Left lung (tissue), 10 donors: Measurements from ENCODE around the gene LRRC52. TPM values are rescaled to one million over a fixed set of nuclear protein-coding genes. Genes with fewer than 3 reads are reported as not detected.
"Not testable (repeated sequence)": the region's sequence is repeated elsewhere in the genome, so short reads cannot be mapped to it uniquely, and the experiment has no call there.

Experiments used
- ATAC-seq: fragments of 200-7000 bp; cut with Tn5 transposase; one replicate; pipeline ENCODE4 v1.9.1; 2020; ENCODE audit warnings: moderate library complexity
- DNase-seq, 4 donors: peaks; one replicate each; pipeline ENCODE4 v3.0.0-alpha.2; 2013 to 2020
- H3K27ac ChIP-seq, 2 donors: fragments of 200-600 bp; sonication (generic) in 1 of 2; one replicate each; pipeline versions ENCODE4 v1.5.0 to v1.8.0; 2020 to 2021
- H3K27me3 ChIP-seq, 2 donors: fragments of 200-600 bp; sonication (generic) in 1 of 2; one replicate each; pipeline versions ENCODE4 v1.5.0 to v1.8.0; 2020 to 2021
- H3K36me3 ChIP-seq, 2 donors: fragments of 200-600 bp; sonication (generic) in 1 of 2; one replicate each; pipeline versions ENCODE4 v1.5.0 to v1.8.0; 2020 to 2021
- H3K4me1 ChIP-seq, 2 donors: fragments of 200-600 bp; one replicate each; pipeline ENCODE4 v1.8.0; 2021
- H3K4me3 ChIP-seq, 2 donors: fragments of 200-600 bp; sonication (generic) in 1 of 2; one replicate each; pipeline versions ENCODE4 v1.5.0 to v1.8.0; 2020 to 2021; ENCODE audit warnings: mild to moderate bottlenecking in 1 of 2
- H3K9me3 ChIP-seq, 2 donors: fragments of 200-600 bp; sonication (generic) in 1 of 2; one replicate each; pipeline versions ENCODE4 v1.5.0 to v1.8.0; 2020 to 2021
- intact Hi-C, 2 donors: fragments of 100-400 bp; cut with DNase I; formaldehyde crosslinking; loops; one replicate each; pipeline versions ENCODE4 v1.11.2 to v1.14.2; 2022
- polyA plus RNA-seq, 6 donors: library from polyadenylated mRNA; unstranded; fragments of 120-200 nt; gene quantifications; one replicate each; pipeline ENCODE4 v1.2.1, GENCODE V29; 2013; ENCODE audit not compliant: insufficient read length in 6 of 6
- total RNA-seq, 2 donors: library from RNA; stranded (reverse); fragmentation: NEBNext Ultra II Directional; extraction: Animal tissue kit (Norgen Biotek cat#: 25700); gene quantifications; one replicate each; pipeline ENCODE4 v1.2.1, GENCODE V29; 2021
- TF ChIP-seq, protein P1 (sequence below), 2 donors: fragments of 200-600 bp; sonication (generic) in 1 of 2; IDR thresholded peaks; one replicate each; pipeline versions ENCODE4 v1.5.0 to v1.8.0; 2021; ENCODE audit warnings: antibody characterized with exemption in 2 of 2
- donor health status: DM: no; HTN: yes; CAD: no.
- donor health status: DM: no; HTN: no; CAD: no.

Gene LRRC52
- total and polyA plus RNA-seq, 8 donors = not detected

- Histone ChIP-seq H3K4me3 (no peak overlapping the region), H3K27me3 (no peaks in the 10 kb centered on the region)
Measured at GRCh38 chr1:165580931-165581871, 37.4 kb downstream of the LRRC52 start.

DNA sequence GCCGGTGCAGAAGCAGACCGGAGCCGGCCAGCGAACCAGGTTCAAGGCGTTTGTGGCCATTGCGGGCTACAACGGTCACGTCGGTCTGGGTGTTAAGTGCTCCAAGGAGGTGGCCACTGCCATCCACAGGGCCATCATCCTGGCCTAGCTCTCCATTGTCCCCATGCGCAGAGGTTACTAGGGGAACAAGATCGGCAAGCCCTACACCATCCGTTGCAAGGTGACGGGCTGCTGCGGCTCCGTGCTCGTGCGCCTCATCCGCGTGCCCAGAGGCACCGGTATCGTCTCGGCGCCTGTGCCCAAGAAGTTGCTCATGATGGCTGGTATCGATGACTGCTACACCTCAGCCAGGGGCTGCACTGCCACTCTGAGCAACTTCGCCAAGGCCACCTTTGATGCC lies 38.1 kb downstream of the LRRC52 start:
- Histone ChIP-seq H3K27ac (no peak overlapping the region), H3K9me3 (no peaks in the 10 kb centered on the region), H3K36me3 (no peaks in the 10 kb centered on the region), H3K4me1 (no peaks in the 10 kb centered on the region), H3K27me3 (no peaks in the 10 kb centered on the region), H3K4me3 (no peak overlapping the region)
- ATAC-seq (no peak), DNase-seq (no peak)
- intact Hi-C loops = no loop called here
- TF ChIP-seq, protein P1, sequence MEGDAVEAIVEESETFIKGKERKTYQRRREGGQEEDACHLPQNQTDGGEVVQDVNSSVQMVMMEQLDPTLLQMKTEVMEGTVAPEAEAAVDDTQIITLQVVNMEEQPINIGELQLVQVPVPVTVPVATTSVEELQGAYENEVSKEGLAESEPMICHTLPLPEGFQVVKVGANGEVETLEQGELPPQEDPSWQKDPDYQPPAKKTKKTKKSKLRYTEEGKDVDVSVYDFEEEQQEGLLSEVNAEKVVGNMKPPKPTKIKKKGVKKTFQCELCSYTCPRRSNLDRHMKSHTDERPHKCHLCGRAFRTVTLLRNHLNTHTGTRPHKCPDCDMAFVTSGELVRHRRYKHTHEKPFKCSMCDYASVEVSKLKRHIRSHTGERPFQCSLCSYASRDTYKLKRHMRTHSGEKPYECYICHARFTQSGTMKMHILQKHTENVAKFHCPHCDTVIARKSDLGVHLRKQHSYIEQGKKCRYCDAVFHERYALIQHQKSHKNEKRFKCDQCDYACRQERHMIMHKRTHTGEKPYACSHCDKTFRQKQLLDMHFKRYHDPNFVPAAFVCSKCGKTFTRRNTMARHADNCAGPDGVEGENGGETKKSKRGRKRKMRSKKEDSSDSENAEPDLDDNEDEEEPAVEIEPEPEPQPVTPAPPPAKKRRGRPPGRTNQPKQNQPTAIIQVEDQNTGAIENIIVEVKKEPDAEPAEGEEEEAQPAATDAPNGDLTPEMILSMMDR (IDR thresholded peaks at IDR 0.05) = no peak

More at GRCh38 chr1:165580931-165581871, 37.4 kb downstream of the LRRC52 start:
- no peak for ATAC-seq
- TF ChIP-seq, protein P1 (IDR thresholded peaks at IDR 0.05) = no peak
- H3K9me3 ChIP-seq = no peaks in the 10 kb centered on the region
- no peaks in the 10 kb centered on the region for H3K4me1 ChIP-seq
- intact Hi-C loops = no loop called here
- no peak overlapping the region for H3K27ac ChIP-seq
- H3K36me3 ChIP-seq = no peaks in the 10 kb centered on the region
- DNase-seq = peak in 1 of 4 donors; percentile 74

DNA sequence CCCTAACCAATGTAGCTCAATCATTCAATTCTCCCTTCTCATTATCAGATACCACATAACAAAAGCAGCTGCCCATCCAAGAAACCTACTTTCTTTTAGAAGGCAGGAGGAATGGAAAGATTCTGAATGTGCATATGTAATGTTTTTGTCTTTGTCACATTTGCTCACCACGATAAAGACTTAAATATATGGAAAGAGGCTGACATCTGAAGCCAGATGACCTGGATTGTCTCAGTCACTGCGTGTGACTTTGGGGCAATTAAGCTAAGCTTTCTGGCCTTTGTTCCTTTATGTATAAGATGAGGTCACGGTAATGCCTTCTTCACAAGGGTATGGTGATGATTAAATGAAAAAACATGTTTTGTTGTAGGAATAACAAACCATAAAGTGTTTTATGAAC lies 42.6 kb downstream of the LRRC52 start:
- intact Hi-C loops = no loop called here
- no peaks in the 10 kb centered on the region for H3K9me3 ChIP-seq
- TF ChIP-seq, protein P1 (IDR thresholded peaks at IDR 0.05) = no peak

GRCh38 chr1:165591391-165591790 lies 47.6 kb downstream of the LRRC52 start:
- not testable (repeated sequence) for H3K27ac ChIP-seq, ATAC-seq, H3K4me1 ChIP-seq, H3K9me3 ChIP-seq, DNase-seq, H3K4me3 ChIP-seq, H3K36me3 ChIP-seq
- H3K27me3 ChIP-seq = peaks cover 10 to 45% of the 10 kb centered on the region in 2 donors
- intact Hi-C loops = loop anchor here (5.0 to 10.0 kb wide), 2 partner anchors 184 to 187 kb away; no protein-coding TSS in a partner anchor

More for the DNA sequence above, 42.6 kb downstream of the LRRC52 start:
- DNase-seq (no peak), ATAC-seq (no peak)
- no peak overlapping the region for H3K4me3 ChIP-seq
- H3K36me3 ChIP-seq = no peaks in the 10 kb centered on the region
- no peaks in the 10 kb centered on the region for H3K4me1 ChIP-seq
- no peak overlapping the region for H3K27ac ChIP-seq
- peaks cover 0 to 1% of the 10 kb centered on the region in 2 donors for H3K27me3 ChIP-seq

DNA sequence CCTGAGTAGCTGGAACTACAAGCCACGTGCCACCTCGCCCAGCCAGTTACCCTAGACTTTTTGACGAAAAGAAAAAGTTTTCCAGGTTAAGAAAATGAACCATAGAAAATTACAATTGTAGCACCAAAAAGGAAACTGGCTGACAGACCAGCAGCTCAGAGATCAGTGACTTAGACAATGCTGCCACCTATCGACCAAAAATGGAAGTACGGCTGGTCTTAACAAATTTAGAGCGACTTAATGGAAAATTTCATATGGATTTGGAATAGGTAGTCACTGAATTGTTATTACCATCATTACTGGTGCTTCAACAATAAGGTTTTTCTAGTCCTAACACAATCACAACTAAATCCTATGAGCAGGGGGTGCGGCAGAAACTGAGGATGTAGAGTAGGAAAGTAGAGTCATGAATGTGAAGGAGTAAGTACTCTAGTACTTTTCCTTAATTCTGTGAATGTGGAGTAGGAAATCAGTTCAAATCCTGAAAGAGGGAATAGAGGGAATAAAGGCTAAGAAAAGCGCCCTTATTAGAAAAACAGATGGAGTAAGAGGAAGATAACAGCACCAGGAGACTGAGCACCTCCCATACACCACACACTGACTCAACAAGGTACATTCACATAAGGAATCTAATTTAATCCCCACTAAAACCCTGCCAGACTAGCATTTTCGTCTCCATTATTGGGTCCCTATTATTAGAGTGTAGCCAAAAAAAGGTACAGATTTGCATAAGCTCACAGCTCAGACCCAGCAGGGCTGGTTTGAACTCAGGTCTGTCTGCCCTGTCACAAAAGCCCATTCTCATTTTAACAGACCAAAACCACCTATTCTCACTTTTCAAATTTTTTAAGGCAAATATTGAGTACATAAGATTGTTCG lies 49.4 kb downstream of the LRRC52 start:
- intact Hi-C loops = loop anchor here (5.0 to 10.0 kb wide), 2 partner anchors 186 to 188 kb away; no protein-coding TSS in a partner anchor
- Histone ChIP-seq H3K9me3 (no peaks in the 10 kb centered on the region), H3K36me3 (no peaks in the 10 kb centered on the region), H3K4me3 (no peak overlapping the region), H3K4me1 (peaks cover 0 to 8% of the 10 kb centered on the region in 2 donors), H3K27ac (no peak overlapping the region), H3K27me3 (peaks cover 10 to 45% of the 10 kb centered on the region in 2 donors)
- peak in 3 of 4 donors; percentile 43 to 87 (median 76) for DNase-seq
- peak; percentile 79 for ATAC-seq
- TF ChIP-seq, protein P1 (IDR thresholded peaks at IDR 0.05) = peak; percentile 82 to 97
